Measurements from ENCODE around the gene PMS2. TPM values are rescaled to one million over a fixed set of nuclear protein-coding genes. Genes with fewer than 3 reads are reported as not detected.
A peak's percentile ranks its signal among the peaks of the same experiment; 100 is the strongest.

Gene PMS2
- total RNA-seq, 2 donors from 2014 or later = 22.6 to 28.9 TPM

- Mint-ChIP-seq H3K4me3 (no peak overlapping the region), H3K9me3 (no peaks in the 10 kb centered on the region), H3K27me3 (ENCODE audit: low read depth) (no peaks in the 10 kb centered on the region), H3K36me3 (ENCODE audit: insufficient read depth in 2 of 2) (peaks cover 9 to 22% of the 10 kb centered on the region in 2 donors), H3K27ac (peak overlapping the region; percentile 2), H3K4me1 (ENCODE audit: low read depth) (peaks cover 24% of the 10 kb centered on the region)
- ATAC-seq (replicated peaks in 1 of 2) (no peak), DNase-seq (no peak)
Observed at GRCh38 chr7:6028563-6028962, 19.7 kb upstream of the PMS2 start.

- Mint-ChIP-seq H3K4me1 (ENCODE audit: low read depth) (peaks cover 24% of the 10 kb centered on the region), H3K36me3 (ENCODE audit: insufficient read depth in 2 of 2) (peaks cover 11 to 24% of the 10 kb centered on the region in 2 donors), H3K27ac (no peak overlapping the region), H3K27me3 (ENCODE audit: low read depth) (no peaks in the 10 kb centered on the region), H3K4me3 (no peak overlapping the region), H3K9me3 (no peaks in the 10 kb centered on the region)
- ATAC-seq (replicated peaks in 1 of 2) (no peak), DNase-seq (no peak)
Observed at GRCh38 chr7:6027806-6028365, 19.0 kb upstream of the PMS2 start.

GRCh38 chr7:6026820-6027311 is 18.0 kb upstream of the PMS2 start:
- peak overlapping the region; percentile 93 for H3K27ac Mint-ChIP-seq
- H3K36me3 Mint-ChIP-seq (ENCODE audit: insufficient read depth in 2 of 2) = peaks cover 11 to 27% of the 10 kb centered on the region in 2 donors
- no peaks in the 10 kb centered on the region for H3K27me3 Mint-ChIP-seq (ENCODE audit: low read depth)
- peaks cover 24% of the 10 kb centered on the region for H3K4me1 Mint-ChIP-seq (ENCODE audit: low read depth)
- H3K9me3 Mint-ChIP-seq = no peaks in the 10 kb centered on the region
- peak overlapping the region; percentile 73 to 77 for H3K4me3 Mint-ChIP-seq
- DNase-seq (no peak), ATAC-seq (replicated peaks in 1 of 2) (peak in 1 of 2 donors; percentile 36)

GRCh38 chr7:6026011-6026819 is 17.4 kb upstream of the PMS2 start:
- peak overlapping the region; percentile 93 for H3K27ac Mint-ChIP-seq
- peak overlapping the region; percentile 73 to 77 for H3K4me3 Mint-ChIP-seq
- DNase-seq (peak; percentile 72 to 80), ATAC-seq (replicated peaks in 1 of 2) (peak; percentile 91 to 99)
- no peaks in the 10 kb centered on the region for H3K27me3 Mint-ChIP-seq (ENCODE audit: low read depth)
- peaks cover 18% of the 10 kb centered on the region for H3K4me1 Mint-ChIP-seq (ENCODE audit: low read depth)
- peaks cover 8 to 30% of the 10 kb centered on the region in 2 donors for H3K36me3 Mint-ChIP-seq (ENCODE audit: insufficient read depth in 2 of 2)
- no peaks in the 10 kb centered on the region for H3K9me3 Mint-ChIP-seq

GRCh38 chr7:6023974-6024435 is 15.2 kb upstream of the PMS2 start:
- Mint-ChIP-seq H3K27ac (peak overlapping the region; percentile 71), H3K27me3 (ENCODE audit: low read depth) (no peaks in the 10 kb centered on the region), H3K4me1 (ENCODE audit: low read depth) (peaks cover 18% of the 10 kb centered on the region), H3K4me3 (no peak overlapping the region), H3K9me3 (no peaks in the 10 kb centered on the region), H3K36me3 (ENCODE audit: insufficient read depth in 2 of 2) (peaks cover 13 to 39% of the 10 kb centered on the region in 2 donors)
- no peak for DNase-seq
- ATAC-seq (replicated peaks in 1 of 2) = no peak

- peaks cover 18% of the 10 kb centered on the region for H3K4me1 Mint-ChIP-seq (ENCODE audit: low read depth)
- DNase-seq (no peak), ATAC-seq (replicated peaks in 1 of 2) (no peak)
- peaks cover 14 to 42% of the 10 kb centered on the region in 2 donors for H3K36me3 Mint-ChIP-seq (ENCODE audit: insufficient read depth in 2 of 2)
- H3K9me3 Mint-ChIP-seq = no peaks in the 10 kb centered on the region
- no peak overlapping the region for H3K4me3 Mint-ChIP-seq
- no peaks in the 10 kb centered on the region for H3K27me3 Mint-ChIP-seq (ENCODE audit: low read depth)
- no peak overlapping the region for H3K27ac Mint-ChIP-seq
Observed at GRCh38 chr7:6022707-6023106, 13.9 kb upstream of the PMS2 start.

GRCh38 chr7:6020371-6021286 is 11.8 kb upstream of the PMS2 start:
- Mint-ChIP-seq H3K27me3 (ENCODE audit: low read depth) (no peaks in the 10 kb centered on the region), H3K4me1 (ENCODE audit: low read depth) (peaks cover 14% of the 10 kb centered on the region), H3K4me3 (no peak overlapping the region), H3K9me3 (no peaks in the 10 kb centered on the region), H3K27ac (peak overlapping the region; percentile 86), H3K36me3 (ENCODE audit: insufficient read depth in 2 of 2) (peaks cover 18 to 46% of the 10 kb centered on the region in 2 donors)
- no peak for ATAC-seq (replicated peaks in 1 of 2)
- DNase-seq = no peak

- DNase-seq = no peak
- Mint-ChIP-seq H3K4me3 (peak overlapping the region; percentile 19 to 64), H3K9me3 (no peaks in the 10 kb centered on the region), H3K27ac (peak overlapping the region; percentile 91), H3K4me1 (ENCODE audit: low read depth) (peaks cover 45% of the 10 kb centered on the region), H3K36me3 (ENCODE audit: insufficient read depth in 2 of 2) (peaks cover 13 to 42% of the 10 kb centered on the region in 2 donors), H3K27me3 (ENCODE audit: low read depth) (no peaks in the 10 kb centered on the region)
- no peak for ATAC-seq (replicated peaks in 1 of 2)
Observed at GRCh38 chr7:6016653-6016966, 7.8 kb upstream of the PMS2 start.

- DNase-seq = peak; percentile 67 to 73
- Mint-ChIP-seq H3K4me1 (ENCODE audit: low read depth) (peaks cover 50% of the 10 kb centered on the region), H3K36me3 (ENCODE audit: insufficient read depth in 2 of 2) (peaks cover 13 to 40% of the 10 kb centered on the region in 2 donors), H3K4me3 (peak overlapping the region; percentile 19 to 64), H3K27me3 (ENCODE audit: low read depth) (no peaks in the 10 kb centered on the region), H3K9me3 (no peaks in the 10 kb centered on the region), H3K27ac (peak overlapping the region; percentile 91)
- peak; percentile 70 to 73 for ATAC-seq (replicated peaks in 1 of 2)
Observed at GRCh38 chr7:6015917-6016652, 7.2 kb upstream of the PMS2 start.

- peaks cover 9 to 25% of the 10 kb centered on the region in 2 donors for H3K36me3 Mint-ChIP-seq (ENCODE audit: insufficient read depth in 2 of 2)
- H3K4me1 Mint-ChIP-seq (ENCODE audit: low read depth) = peaks cover 67% of the 10 kb centered on the region
Observed at GRCh38 chr7:6012355-6013104, 3.7 kb upstream of the PMS2 start.

GRCh38 chr7:6011541-6011940 is 2.7 kb upstream of the PMS2 start:
- Mint-ChIP-seq H3K36me3 (ENCODE audit: insufficient read depth in 2 of 2) (peaks cover 8 to 22% of the 10 kb centered on the region in 2 donors), H3K27me3 (ENCODE audit: low read depth) (no peaks in the 10 kb centered on the region), H3K9me3 (no peaks in the 10 kb centered on the region), H3K4me3 (peak overlapping the region; percentile 89 to 92), H3K27ac (peak overlapping the region; percentile 95), H3K4me1 (ENCODE audit: low read depth) (peaks cover 68% of the 10 kb centered on the region)
- no peak for DNase-seq
- no peak for ATAC-seq (replicated peaks in 1 of 2)

More at GRCh38 chr7:6012355-6013104, 3.7 kb upstream of the PMS2 start:
- DNase-seq (peak; percentile 16 to 22), ATAC-seq (replicated peaks in 1 of 2) (peak; percentile 2 to 24)
- H3K27me3 Mint-ChIP-seq (ENCODE audit: low read depth) = no peaks in the 10 kb centered on the region
- H3K27ac Mint-ChIP-seq = peak overlapping the region; percentile 95
- no peaks in the 10 kb centered on the region for H3K9me3 Mint-ChIP-seq
- H3K4me3 Mint-ChIP-seq = peak overlapping the region; percentile 15 to 21

Data from activated T-cell treated with anti-CD3 and anti-CD28 coated beads, Interleukin-2, amount 50 U/mL, for 72 hours (primary cell).